IMR-90 (cell line): ENCODE results near the gene NR5A2. TPM values are rescaled to one million over a fixed set of nuclear protein-coding genes. Genes with fewer than 3 reads are reported as not detected.
A peak's percentile ranks its signal among the peaks of the same experiment; 100 is the strongest.

ENCODE experiments used
- ATAC-seq: fragments of 200-7000 bp; cut with Tn5 transposase; 2 replicates; pipeline ENCODE4 v1.9.1; 2020; ENCODE audit warnings: low read depth, mild to moderate bottlenecking, moderate library complexity
- BruUV-seq: library from RNA; stranded (reverse); fragments of 400-500 nt; replicated peaks from 2 replicates; lab custom pipeline; 2021; lab: Mats Ljungman, UMichigan
- CTCF ChIA-PET: fragments of 300-600 bp; formaldehyde crosslinking; extraction: SDS; loops from one replicate; lab custom pipeline; 2021; ENCODE audit warnings: antibody characterized with exemption; lab: Yijun Ruan, JAX
- POLR2A ChIA-PET: fragments of 300-600 bp; sonication (Branson Sonifier 250); formaldehyde crosslinking; loops from one replicate; lab custom pipeline; 2022; ENCODE audit warnings: antibody characterized with exemption; ENCODE audit not compliant: unreplicated experiment; lab: Charles Lee
- DNase-seq: peaks from one replicate; pipeline ENCODE4 v3.0.0; 2013
- H2AFZ ChIP-seq: replicated peaks from 2 replicates; pipeline ENCODE3; 2013; ENCODE audit warnings: low read length, mild to moderate bottlenecking; ENCODE audit not compliant: poor library complexity
- H2AK5ac ChIP-seq: 2 replicates; pipeline ENCODE4 v1.6.1; 2013; ENCODE audit warnings: low read depth, low read length, inconsistent platforms
- H2AK9ac ChIP-seq: replicated peaks from 2 replicates; pipeline ENCODE3; 2013; ENCODE audit warnings: mild to moderate bottlenecking, low read depth, low read length, moderate library complexity; ENCODE audit not compliant: poor library complexity
- H2BK120ac ChIP-seq: 2 replicates; pipeline ENCODE4 v1.6.1; 2013; ENCODE audit warnings: low read depth, low read length, inconsistent platforms
- H2BK15ac ChIP-seq: 3 replicates; pipeline ENCODE4 v1.6.1; 2013; ENCODE audit warnings: low read depth, low read length, inconsistent platforms
- H2BK20ac ChIP-seq: 2 replicates; pipeline ENCODE4 v1.6.1; 2013; ENCODE audit warnings: low read depth, mild to moderate bottlenecking, inconsistent platforms, low read length, moderate library complexity
- H2BK5ac ChIP-seq: 2 replicates; pipeline ENCODE4 v1.6.1; 2013; ENCODE audit warnings: mild to moderate bottlenecking, low read depth, low read length, inconsistent platforms; ENCODE audit not compliant: poor library complexity, severe bottlenecking
- H3K14ac ChIP-seq: replicated peaks from 2 replicates; pipeline ENCODE4 v1.6.1; 2013; ENCODE audit warnings: low read depth, low read length, inconsistent platforms
- H3K18ac ChIP-seq: 2 replicates; pipeline ENCODE4 v1.6.1; 2013; ENCODE audit warnings: low read depth, low read length, control low read depth
- H3K23ac ChIP-seq: 2 replicates; pipeline ENCODE4 v1.6.1; 2013; ENCODE audit warnings: low read depth, low read length, inconsistent platforms
- H3K27ac ChIP-seq: 2 replicates; pipeline ENCODE4 v1.5.1; 2013; ENCODE audit warnings: mild to moderate bottlenecking, control low read depth, low read length; ENCODE audit not compliant: insufficient read depth
- H3K27me3 ChIP-seq: 2 replicates; pipeline ENCODE4 v1.6.1; 2013; ENCODE audit warnings: low read length; ENCODE audit not compliant: control insufficient read depth, insufficient read depth
- H3K36me3 ChIP-seq: 2 replicates; pipeline ENCODE4 v1.6.1; 2013; ENCODE audit warnings: low read length, mixed read lengths; ENCODE audit not compliant: control insufficient read depth, insufficient read depth
- H3K4ac ChIP-seq: 2 replicates; pipeline ENCODE4 v1.6.1; 2013; ENCODE audit warnings: low read depth, low read length, inconsistent platforms
- H3K4me1 ChIP-seq: 2 replicates; pipeline ENCODE4 v1.6.1; 2013; ENCODE audit warnings: low read length, mixed read lengths; ENCODE audit not compliant: control insufficient read depth, insufficient read depth
- H3K4me2 ChIP-seq: 2 replicates; pipeline ENCODE4 v1.6.1; 2013; ENCODE audit warnings: low read depth, mild to moderate bottlenecking, control low read depth, low read length, moderate library complexity
- H3K4me3 ChIP-seq: 2 replicates; pipeline ENCODE4 v1.5.1; 2013; ENCODE audit warnings: low read depth, mild to moderate bottlenecking, control low read depth, low read length, moderate library complexity; ENCODE audit not compliant: insufficient read depth
- H3K56ac ChIP-seq: 2 replicates; pipeline ENCODE4 v1.6.1; 2013; ENCODE audit warnings: low read length, inconsistent platforms; ENCODE audit not compliant: insufficient read depth; ENCODE audit errors: extremely low read depth
- H3K79me1 ChIP-seq, 2 experiments: 2 replicates each; pipeline ENCODE4 v1.6.1; 2013; ENCODE audit warnings: low read length in 2 of 2, inconsistent platforms in 1 of 2, low read depth in 1 of 2
- H3K9ac ChIP-seq: 2 replicates; pipeline ENCODE4 v1.6.1; 2013; ENCODE audit warnings: low read depth, low read length, control low read depth
- H3K9me1 ChIP-seq: 2 replicates; pipeline ENCODE4 v1.6.1; 2013; ENCODE audit warnings: low read length, inconsistent platforms; ENCODE audit not compliant: insufficient read depth
- H3K9me3 ChIP-seq: 2 replicates; pipeline ENCODE4 v1.6.1; 2013; ENCODE audit warnings: low read length; ENCODE audit not compliant: control insufficient read depth, insufficient read depth
- H4K20me1 ChIP-seq: 2 replicates; pipeline ENCODE4 v1.6.1; 2013; ENCODE audit warnings: low read length, inconsistent platforms; ENCODE audit not compliant: insufficient read depth
- H4K5ac ChIP-seq: 2 replicates; pipeline ENCODE4 v1.6.1; 2013; ENCODE audit warnings: mild to moderate bottlenecking, low read depth, low read length, control low read depth
- H4K8ac ChIP-seq, 2 experiments: 2 replicates each; pipeline ENCODE4 v1.6.1; 2013; ENCODE audit warnings: low read depth in 2 of 2, low read length in 2 of 2, control low read depth in 1 of 2, inconsistent platforms in 1 of 2
- H4K91ac ChIP-seq: 2 replicates; pipeline ENCODE4 v1.6.1; 2013; ENCODE audit warnings: low read depth, low read length, inconsistent platforms; ENCODE audit not compliant: insufficient read depth
- CEBPB ChIP-seq: IDR thresholded peaks from 2 replicates; pipeline ENCODE4 v1.6.1; 2012; ENCODE audit warnings: low read depth, low read length, improper control_type of control experiment
- FOS ChIP-seq: fragments of 150-350 bp; IDR thresholded peaks from 2 replicates; pipeline ENCODE4 v1.6.1; 2016; ENCODE audit warnings: low read depth, low read length
- MXI1 ChIP-seq: IDR thresholded peaks from 2 replicates; pipeline ENCODE4 v1.6.1; 2012; ENCODE audit warnings: low read depth, mild to moderate bottlenecking, low read length, moderate library complexity, borderline replicate concordance
- POLR2A ChIP-seq: IDR thresholded peaks from 2 replicates; pipeline ENCODE4 v1.6.1; 2012; ENCODE audit warnings: mild to moderate bottlenecking, low read depth, low read length
- RCOR1 ChIP-seq: IDR thresholded peaks from 2 replicates; pipeline ENCODE4 v1.6.1; 2012; ENCODE audit warnings: mild to moderate bottlenecking, low read length, improper control_type of control experiment; ENCODE audit not compliant: insufficient replicate concordance
- USF2 ChIP-seq: fragments of 150-350 bp; IDR thresholded peaks from 2 replicates; pipeline ENCODE4 v1.6.1; 2017; ENCODE audit warnings: mild to moderate bottlenecking, antibody characterized with exemption, low read length, low read depth
- WGBS, 2 experiments: methylation state at CpG; one replicate each; pipeline versions ENCODE4 v1.1.5 to v1.1.7; 2013; ENCODE audit warnings: missing lambda C conversion rate in 2 of 2; ENCODE audit not compliant: insufficient read length in 1 of 2; ENCODE audit errors: extremely low coverage in 2 of 2; 5-methylcytosine and 5-hydroxymethylcytosine counted together
- dilution Hi-C: fragments of 300-500 bp; cut with HindIII; formaldehyde crosslinking; loops from one replicate; pipeline ENCODE4 v1.14.3; 2018; ENCODE audit warnings: low sequenced_read_pairs; ENCODE audit not compliant: unreplicated experiment
- in situ Hi-C: fragments of 300-500 bp; cut with MboI; formaldehyde crosslinking; loops from 3 replicates; pipeline ENCODE4 v1.14.3; 2019; ENCODE audit warnings: low sequenced_read_pairs, inconsistent platforms, mixed read lengths
- intact Hi-C: fragments of 100-400 bp; cut with micrococcal nuclease; formaldehyde crosslinking; loops from 2 replicates; pipeline ENCODE4 v1.10.0; 2022
- polyA plus RNA-seq, 3 experiments: library from polyadenylated mRNA; depleted of rRNA; stranded (reverse); fragments of >200 nt; gene quantifications; 2 replicates each; pipeline ENCODE4 v1.2.3, GENCODE V29; 2012; ENCODE audit warnings: low replicate concordance in 1 of 3
- total RNA-seq: library from RNA; depleted of rRNA; stranded (reverse); fragments of >200 nt; gene quantifications from 2 replicates; pipeline ENCODE4 v1.2.3, GENCODE V29; 2012

The NR5A2 gene
- total and polyA plus RNA-seq, 2 of the 4 experiments (the other 2 are of a cell fraction), result 0.03 to 0.18 TPM

DNA sequence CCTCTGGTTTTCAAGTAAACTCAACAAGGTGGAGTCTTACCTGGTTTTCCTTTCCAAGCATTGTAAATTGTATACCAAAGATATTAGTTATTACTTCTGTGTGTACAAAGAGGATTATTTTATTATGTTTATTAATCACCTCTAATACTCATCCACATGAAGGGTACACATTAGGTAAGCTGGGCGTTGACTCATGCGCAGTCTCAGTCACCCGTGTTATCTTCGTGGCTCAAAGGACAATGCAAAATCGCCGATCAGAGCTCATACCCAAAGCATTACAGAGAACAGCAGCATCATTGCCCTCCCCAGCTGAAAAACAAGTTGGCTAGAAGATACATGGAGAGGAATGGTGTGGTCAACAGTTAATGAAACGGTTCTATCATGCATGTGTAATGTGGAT is 148.7 kb downstream of the NR5A2 start (continued):
- TF ChIP-seq USF2 (no peak), CEBPB (no peak)

GRCh38 chr1:200176798-200177197 is 149.3 kb downstream of the NR5A2 start:
- Histone ChIP-seq H3K14ac (no peak overlapping the region), H3K36me3 (no peaks in the 10 kb centered on the region), H3K4me1 (peaks cover 18% of the 10 kb centered on the region), H3K4me2 (no peak overlapping the region), H2BK20ac (peak overlapping the region; percentile 28; the same call in 1 of the 2 replicates), H2BK120ac (0 out of 2 replicates have a peak overlapping the region, but pooled peaks have one; percentile 54), H3K18ac (no peak overlapping the region), H3K79me1 (no peaks in the 10 kb centered on the region), H3K4me3 (no peak overlapping the region), H3K9me3 (no peaks in the 10 kb centered on the region), H4K5ac (no peak overlapping the region), H4K8ac (0 out of 4 replicates have a peak overlapping the region, but pooled peaks of 1 of the 2 experiments have one; percentile 29), H3K23ac (no peak overlapping the region), H2BK5ac (no peak overlapping the region), H3K9me1 (peaks cover 12% of the 10 kb centered on the region), H4K20me1 (no peaks in the 10 kb centered on the region), H3K9ac (no peak overlapping the region), H2AK9ac (no peak overlapping the region), H3K27me3 (no peaks in the 10 kb centered on the region), H2AFZ (no peak overlapping the region), H2AK5ac (peak overlapping the region; percentile 91), H3K4ac (peak overlapping the region; percentile 57; the same call in 1 of the 2 replicates), H3K27ac (no peak overlapping the region), H2BK15ac (peak overlapping the region; percentile 73; the same call in 1 of the 3 replicates), H3K56ac (no peak overlapping the region), H4K91ac (peak overlapping the region; percentile 43; the same call in 1 of the 2 replicates)
- no peak for TF ChIP-seq CEBPB
- no peak for TF ChIP-seq POLR2A
- TF ChIP-seq FOS, result no peak
- TF ChIP-seq MXI1, result no peak
- no peak for TF ChIP-seq RCOR1
- in situ Hi-C loops, result no loop called here
- ATAC-seq (no peak), DNase-seq (no peak)
- dilution Hi-C loops, result no loop called here
- BruUV-seq, result no TSS peak
- POLR2A ChIA-PET, result no interaction called here
- CTCF ChIA-PET, result no interaction called here
- WGBS, 2 experiments, result no CpG with 5 or more reads among the region's 8 CpGs
- intact Hi-C loops, result no loop called here
